H9 (cell line): ENCODE data around the gene SLC9A9. TPM values are rescaled to one million over a fixed set of nuclear protein-coding genes. Genes with fewer than 3 reads are reported as not detected.

Experiments used
- DNase-seq: peaks from one replicate; pipeline ENCODE4 v3.0.0-alpha.2; 2017
- H2AFZ ChIP-seq: one replicate; pipeline ENCODE4 v1.6.1; 2013; ENCODE audit warnings: mild to moderate bottlenecking, low read length, control low read depth, moderate library complexity
- H2AK5ac ChIP-seq: 2 replicates; pipeline ENCODE4 v1.6.1; 2013; ENCODE audit warnings: low read length, control low read depth, mixed read lengths; ENCODE audit not compliant: insufficient read length
- H2BK120ac ChIP-seq: one replicate; pipeline ENCODE4 v1.6.1; 2013; ENCODE audit warnings: low read depth, mild to moderate bottlenecking, low read length, control low read depth, inconsistent platforms; ENCODE audit not compliant: poor library complexity, severe bottlenecking
- H2BK12ac ChIP-seq: 2 replicates; pipeline ENCODE4 v1.6.1; 2013; ENCODE audit warnings: low read length, control low read depth, mixed read lengths, low read depth; ENCODE audit not compliant: insufficient read length
- H2BK15ac ChIP-seq: 2 replicates; pipeline ENCODE4 v1.6.1; 2013; ENCODE audit warnings: low read depth, low read length, control low read depth
- H2BK20ac ChIP-seq: one replicate; pipeline ENCODE4 v1.6.1; 2013; ENCODE audit warnings: low read depth, mild to moderate bottlenecking, low read length, control low read depth, inconsistent platforms; ENCODE audit not compliant: poor library complexity, severe bottlenecking
- H2BK5ac ChIP-seq: 2 replicates; pipeline ENCODE4 v1.6.1; 2013; ENCODE audit warnings: low read length, control low read depth, mixed read lengths; ENCODE audit not compliant: insufficient read length
- H3K14ac ChIP-seq: 2 replicates; pipeline ENCODE4 v1.6.1; 2013; ENCODE audit warnings: low read length, control low read depth; ENCODE audit not compliant: insufficient read depth
- H3K18ac ChIP-seq: 2 replicates; pipeline ENCODE4 v1.6.1; 2013; ENCODE audit warnings: low read depth, mild to moderate bottlenecking, mixed read lengths, low read length, control low read depth; ENCODE audit not compliant: insufficient read length
- H3K23ac ChIP-seq: 2 replicates; pipeline ENCODE4 v1.6.1; 2013; ENCODE audit warnings: low read length, control low read depth, mixed read lengths, low read depth; ENCODE audit not compliant: insufficient read length
- H3K23me2 ChIP-seq: 2 replicates; pipeline ENCODE4 v1.6.1; 2013; ENCODE audit warnings: low read depth, mild to moderate bottlenecking, mixed read lengths, low read length, control low read depth; ENCODE audit not compliant: insufficient read length, poor library complexity, severe bottlenecking
- H3K27ac ChIP-seq: 2 replicates; pipeline ENCODE4 v1.5.1; 2013; ENCODE audit warnings: low read length, control low read depth, mixed read lengths, low read depth; ENCODE audit not compliant: insufficient read length
- H3K27me3 ChIP-seq: 2 replicates; pipeline ENCODE4 v1.6.1; 2013; ENCODE audit warnings: low read length, control low read depth, inconsistent platforms; ENCODE audit not compliant: insufficient read depth
- H3K4ac ChIP-seq: 2 replicates; pipeline ENCODE4 v1.6.1; 2013; ENCODE audit warnings: low read depth, mild to moderate bottlenecking, control low read depth, inconsistent platforms, low read length, moderate library complexity
- H3K4me1 ChIP-seq: 2 replicates; pipeline ENCODE4 v1.6.1; 2013; ENCODE audit warnings: low read length, control low read depth, inconsistent platforms; ENCODE audit not compliant: insufficient read depth
- H3K4me2 ChIP-seq: 2 replicates; pipeline ENCODE4 v1.6.1; 2013; ENCODE audit warnings: low read length, control low read depth, mixed read lengths; ENCODE audit not compliant: insufficient read length, insufficient read depth
- H3K56ac ChIP-seq: 2 replicates; pipeline ENCODE4 v1.6.1; 2013; ENCODE audit warnings: low read depth, mild to moderate bottlenecking, mixed read lengths, low read length, control low read depth; ENCODE audit not compliant: insufficient read length
- H3K79me1 ChIP-seq: 2 replicates; pipeline ENCODE4 v1.6.1; 2013; ENCODE audit warnings: low read depth, mild to moderate bottlenecking, moderate library complexity, low read length, control low read depth, inconsistent platforms; ENCODE audit not compliant: insufficient read depth, poor library complexity, severe bottlenecking
- H3K79me2 ChIP-seq: 2 replicates; pipeline ENCODE4 v1.6.1; 2013; ENCODE audit warnings: low read length, control low read depth, inconsistent platforms; ENCODE audit not compliant: insufficient read depth
- H3K9ac ChIP-seq: 2 replicates; pipeline ENCODE4 v1.6.1; 2013; ENCODE audit warnings: low read length, control low read depth, mixed read lengths; ENCODE audit not compliant: insufficient read length; ENCODE audit errors: extremely low read depth
- H3K9me3 ChIP-seq: one replicate; pipeline ENCODE4 v1.6.1; 2013; ENCODE audit warnings: low read depth, low read length, inconsistent platforms; ENCODE audit not compliant: control insufficient read depth
- H3T11ph ChIP-seq: one replicate; pipeline ENCODE4 v1.6.1; 2013; ENCODE audit warnings: mild to moderate bottlenecking, low read length, control low read depth, inconsistent platforms
- H4K20me1 ChIP-seq: one replicate; pipeline ENCODE4 v1.6.1; 2013; ENCODE audit not compliant: control insufficient read depth, insufficient read length, insufficient read depth
- H4K5ac ChIP-seq: 2 replicates; pipeline ENCODE4 v1.6.1; 2013; ENCODE audit warnings: low read depth, mild to moderate bottlenecking, mixed read lengths, low read length, control low read depth; ENCODE audit not compliant: insufficient read length
- H4K8ac ChIP-seq: replicated peaks from 2 replicates; pipeline ENCODE4 v1.6.1; 2013; ENCODE audit warnings: low read length, control low read depth, mixed read lengths, low read depth; ENCODE audit not compliant: insufficient read length
- H4K91ac ChIP-seq: 2 replicates; pipeline ENCODE4 v1.6.1; 2013; ENCODE audit warnings: low read depth, mild to moderate bottlenecking, moderate library complexity, mixed read lengths, low read length, control low read depth; ENCODE audit not compliant: insufficient read length
- H3K27ac Mint-ChIP-seq, 3 experiments: 2 replicates in 2 of 3; 3 replicates in 1 of 3; pipeline ENCODE4 v1.8.0; 2020 to 2021; ENCODE audit warnings: mixed read lengths in 3 of 3, mild to moderate bottlenecking in 1 of 3, moderate library complexity in 1 of 3
- H3K27me3 Mint-ChIP-seq: 2 replicates; pipeline ENCODE4 v1.8.0; 2021; ENCODE audit warnings: low read depth, mild to moderate bottlenecking, moderate library complexity, mixed read lengths
- H3K36me3 Mint-ChIP-seq, 3 experiments: 2 replicates in 2 of 3; 3 replicates in 1 of 3; pipeline ENCODE4 v1.8.0; 2020 to 2021; ENCODE audit warnings: low read depth in 3 of 3, mixed read lengths in 3 of 3; ENCODE audit not compliant: insufficient read depth in 1 of 3
- H3K4me1 Mint-ChIP-seq, 2 experiments: 2 replicates each; pipeline ENCODE4 v1.8.0; 2020; ENCODE audit warnings: mixed read lengths in 2 of 2
- H3K4me3 Mint-ChIP-seq, 2 experiments: 2 replicates in 1 of 2; 3 replicates in 1 of 2; pipeline ENCODE4 v1.8.0; 2020 to 2021; ENCODE audit warnings: mild to moderate bottlenecking in 2 of 2, mixed read lengths in 2 of 2, moderate library complexity in 1 of 2
- H3K9me3 Mint-ChIP-seq, 2 experiments: 2 replicates in 1 of 2; 3 replicates in 1 of 2; pipeline ENCODE4 v1.8.0; 2020; ENCODE audit warnings: mild to moderate bottlenecking in 2 of 2, mixed read lengths in 2 of 2, moderate library complexity in 1 of 2
- CTCF ChIP-seq: fragments of 200-600 bp; sonication (generic); conservative IDR thresholded peaks from 3 replicates; pipeline ENCODE4 v1.8.0; 2021; ENCODE audit warnings: antibody characterized with exemption, mild to moderate bottlenecking
- WGBS: extraction: QIAGEN DNeasy Blood & Tissue Kit; methylation state at CpG from one replicate; pipeline ENCODE4 v1.1.7; 2013; ENCODE audit warnings: missing lambda C conversion rate, low lambda C conversion rate, mixed read lengths; ENCODE audit not compliant: insufficient read length; ENCODE audit errors: extremely low coverage; 5-methylcytosine and 5-hydroxymethylcytosine counted together
- total RNA-seq: library from RNA; stranded (reverse); gene quantifications from 2 replicates; pipeline ENCODE4 v1.2.1, GENCODE V29; 2021

The SLC9A9 gene
- total RNA-seq, 1 experiment from 2014 or later: 0.35 TPM

- Histone ChIP-seq H3K79me1 (no peaks in the 10 kb centered on the region), H2BK120ac (no peak overlapping the region), H4K8ac (no peak overlapping the region), H3K18ac (no peak overlapping the region), H2BK15ac (no peak overlapping the region), H3K23ac (no peak overlapping the region), H3K9me3 (no peaks in the 10 kb centered on the region), H3T11ph (no peak overlapping the region), H2BK5ac (no peak overlapping the region), H2AFZ (no peak overlapping the region), H2AK5ac (no peak overlapping the region), H3K23me2 (no peaks in the 10 kb centered on the region), H3K27ac (no peak overlapping the region), H3K4ac (no peak overlapping the region), H3K4me1 (peaks cover 2% of the 10 kb centered on the region; the same call in 1 of the 2 replicates), H3K9ac (no peak overlapping the region), H3K27me3 (no peaks in the 10 kb centered on the region), H4K20me1 (no peaks in the 10 kb centered on the region), H3K14ac (no peak overlapping the region), H3K56ac (no peak overlapping the region), H2BK20ac (no peak overlapping the region), H3K79me2 (no peaks in the 10 kb centered on the region), H4K5ac (no peak overlapping the region), H3K4me2 (no peak overlapping the region), H2BK12ac (no peak overlapping the region), H4K91ac (no peak overlapping the region)
- H3K9me3 Mint-ChIP-seq: no peaks in the 10 kb centered on the region; a peak in 2 of 5 replicates
- H3K27me3 Mint-ChIP-seq: no peaks in the 10 kb centered on the region
- WGBS: no CpG with 5 or more reads among the region's 9 CpGs
- no peak for DNase-seq
- H3K36me3 Mint-ChIP-seq: peaks cover 0 to 11% (median 1%) of the 10 kb centered on the region in 3 experiments; a peak in 2 of 7 replicates
- H3K4me1 Mint-ChIP-seq: peaks cover 33 to 36% of the 10 kb centered on the region in 2 experiments
- TF ChIP-seq CTCF: no peak
- H3K27ac Mint-ChIP-seq: peak overlapping the region in 1 of 3 experiments; percentile 17; a peak in 3 of 7 replicates
- H3K4me3 Mint-ChIP-seq: no peak overlapping the region
These were observed 61.8 kb downstream of the SLC9A9 start for GRCh38 chr3:143786219-143787191.
